ENCODE data around the gene BANP.
"Not testable (repeated sequence)": the region's sequence is repeated elsewhere in the genome, so short reads cannot be mapped to it uniquely, and the experiment has no call there.

Gene BANP

GRCh38 chr16:87998184-87998793 lies 47.1 kb downstream of the BANP start:
- DNase-seq, result not testable (repeated sequence)

- not testable (repeated sequence) for DNase-seq
Measured at GRCh38 chr16:87998992-87999391, 47.8 kb downstream of the BANP start.

- DNase-seq, result no peak
Measured at GRCh38 chr16:88002211-88002610, 51.0 kb downstream of the BANP start.

- DNase-seq, result no peak
Measured at GRCh38 chr16:88002749-88003148, 51.5 kb downstream of the BANP start.

- DNase-seq, result no peak
Measured at GRCh38 chr16:88003316-88003715, 52.1 kb downstream of the BANP start.

- DNase-seq, result no peak
Measured at GRCh38 chr16:88003736-88004135, 52.5 kb downstream of the BANP start.

- no peak for DNase-seq
Measured at GRCh38 chr16:88004391-88004790, 53.2 kb downstream of the BANP start.

GRCh38 chr16:88005181-88005581 lies 53.9 kb downstream of the BANP start:
- no peak for DNase-seq

GRCh38 chr16:88005968-88006367 lies 54.7 kb downstream of the BANP start:
- no peak for DNase-seq

GRCh38 chr16:88007321-88007731 lies 56.1 kb downstream of the BANP start:
- DNase-seq, result no peak

- DNase-seq, result no peak
Measured at GRCh38 chr16:88008840-88009239, 57.6 kb downstream of the BANP start.

GRCh38 chr16:88009563-88010342 lies 58.5 kb downstream of the BANP start:
- no peak for DNase-seq

GRCh38 chr16:88010343-88010967 lies 59.2 kb downstream of the BANP start:
- DNase-seq, result no peak

- DNase-seq, result no peak
Measured at GRCh38 chr16:88010968-88011483, 59.8 kb downstream of the BANP start.

- no peak for DNase-seq
Measured at GRCh38 chr16:88012360-88012759, 61.1 kb downstream of the BANP start.

GRCh38 chr16:88013091-88013609 lies 61.9 kb downstream of the BANP start:
- no peak for DNase-seq

- no peak for DNase-seq
Measured at GRCh38 chr16:88013766-88014251, 62.6 kb downstream of the BANP start.

GRCh38 chr16:88014252-88014781 lies 63.1 kb downstream of the BANP start:
- DNase-seq, result no peak

- no peak for DNase-seq
Measured at GRCh38 chr16:88014954-88015805, 63.9 kb downstream of the BANP start.

- DNase-seq, result no peak
Measured at GRCh38 chr16:88015806-88016140, 64.5 kb downstream of the BANP start.

GRCh38 chr16:88016386-88016785 lies 65.2 kb downstream of the BANP start:
- DNase-seq, result not testable (repeated sequence)

- no peak for DNase-seq
Measured at GRCh38 chr16:88016964-88017363, 65.7 kb downstream of the BANP start.

Data from NCI-H526 (cell line).